HCT116 (cell line): ENCODE results near the gene ARHGEF10L. TPM values are rescaled to one million over a fixed set of nuclear protein-coding genes. Genes with fewer than 3 reads are reported as not detected.

Experiments
- ATAC-seq: fragments of 200-7000 bp; cut with Tn5 transposase; 2 replicates; pipeline ENCODE4 v1.9.1; 2020; ENCODE audit warnings: mild to moderate bottlenecking, moderate library complexity
- BruUV-seq: library from RNA; stranded (reverse); fragments of 400-500 nt; replicated peaks from 2 replicates; lab custom pipeline; 2021; lab: Mats Ljungman, UMichigan
- CTCF ChIA-PET: fragments of 300-600 bp; sonication (Branson Sonifier 250); formaldehyde crosslinking; loops from one replicate; lab custom pipeline; 2021; ENCODE audit warnings: antibody characterized with exemption; lab: Charles Lee
- POLR2A ChIA-PET: fragments of 300-600, 350-600 bp; sonication (Branson Sonifier 250); formaldehyde crosslinking; loops from one replicate; lab custom pipeline; 2021; ENCODE audit warnings: antibody characterized with exemption; lab: Charles Lee
- RAD21 ChIA-PET, 2 experiments: fragments of 300-600 bp; sonication (Branson Sonifier 250); formaldehyde crosslinking; loops; one replicate each; lab custom pipeline; 2023; ENCODE audit warnings: low total read pairs in 2 of 2; ENCODE audit not compliant: uncharacterized antibody in 2 of 2, unreplicated experiment in 2 of 2, low non-redundant PET in 1 of 2; lab: Charles Lee
- DNase-seq: peaks from one replicate; pipeline ENCODE4 v3.0.0-alpha.2; 2010; ENCODE audit warnings: low read depth, low spot score
- H2AFZ ChIP-seq: fragments of 200-600 bp; shearing (Covaris generic), sonication (generic); 2 replicates; pipeline ENCODE4 v1.6.1; 2017; ENCODE audit warnings: low read depth, mixed run types, mixed read lengths, antibody characterized with exemption, low read length; ENCODE audit not compliant: poor library complexity, severe bottlenecking
- H3K27ac ChIP-seq: 2 replicates; pipeline ENCODE4 v1.5.1; 2012; ENCODE audit warnings: low read depth, low read length
- H3K27me3 ChIP-seq: fragments of 200-600 bp; sonication (generic); 2 replicates; pipeline ENCODE4 v1.6.1; 2016; ENCODE audit warnings: mixed run types, low read length, mixed read lengths; ENCODE audit not compliant: insufficient read depth
- H3K36me3 ChIP-seq, 2 experiments: fragments of 200-500 bp in 1 of 2; fragments of 200-600 bp in 1 of 2; sonication (Bioruptor generic) in 1 of 2; sonication (generic) in 1 of 2; 2 replicates each; pipeline versions ENCODE4 v1.5.1 to v1.6.1; 2014 to 2016; ENCODE audit warnings: low read length in 2 of 2, inconsistent platforms in 1 of 2, mixed read lengths in 1 of 2, mixed run types in 1 of 2; ENCODE audit not compliant: insufficient read depth in 2 of 2, control insufficient read depth in 1 of 2
- H3K4me1 ChIP-seq, 2 experiments: fragments of 200-600 bp in 1 of 2; sonication (generic) in 1 of 2; 2 replicates each; pipeline versions ENCODE4 v1.5.1 to v1.6.1; 2012 to 2017; ENCODE audit warnings: low read length in 2 of 2, inconsistent platforms in 1 of 2, mild to moderate bottlenecking in 1 of 2, mixed read lengths in 1 of 2, mixed run types in 1 of 2, moderate library complexity in 1 of 2; ENCODE audit not compliant: insufficient read depth in 2 of 2, control insufficient read depth in 1 of 2
- H3K4me2 ChIP-seq: fragments of 200-600 bp; sonication (generic); 2 replicates; pipeline ENCODE4 v1.6.1; 2017; ENCODE audit warnings: mixed run types, low read length, mixed read lengths
- H3K4me3 ChIP-seq, 2 experiments: fragments of 200-600 bp in 1 of 2; sonication (generic) in 1 of 2; replicated peaks in 1 of 2; 2 replicates each; pipeline ENCODE4 v1.5.1; 2011 to 2016; ENCODE audit warnings: low read length in 2 of 2, control low read depth in 1 of 2, low read depth in 1 of 2, mild to moderate bottlenecking in 1 of 2, mixed read lengths in 1 of 2, mixed run types in 1 of 2
- H3K79me2 ChIP-seq: fragments of 200-600 bp; sonication (generic); 2 replicates; pipeline ENCODE4 v1.6.1; 2017; ENCODE audit warnings: mild to moderate bottlenecking, mixed run types, low read length, moderate library complexity, mixed read lengths; ENCODE audit not compliant: insufficient read depth
- H3K9ac ChIP-seq: fragments of 200-600 bp; sonication (generic); 2 replicates; pipeline ENCODE4 v1.6.1; 2016; ENCODE audit warnings: low read length, mixed read lengths
- H3K9me2 ChIP-seq: fragments of 200-600 bp; sonication (generic), shearing (Covaris generic); 2 replicates; pipeline ENCODE4 v1.6.1; 2017; ENCODE audit warnings: mixed run types, mild to moderate bottlenecking, moderate library complexity; ENCODE audit not compliant: insufficient read depth
- H3K9me3 ChIP-seq, 2 experiments: fragments of 200-500 bp in 1 of 2; fragments of 200-600 bp in 1 of 2; sonication (Bioruptor generic) in 1 of 2; sonication (generic) in 1 of 2; 2 replicates each; pipeline ENCODE4 v1.6.1; 2014 to 2017; ENCODE audit warnings: low read length in 2 of 2, mixed read lengths in 2 of 2, inconsistent platforms in 1 of 2, low read depth in 1 of 2, mild to moderate bottlenecking in 1 of 2, mixed run types in 1 of 2, moderate library complexity in 1 of 2; ENCODE audit not compliant: control insufficient read depth in 1 of 2, insufficient read depth in 1 of 2
- H4K20me1 ChIP-seq: fragments of 200-600 bp; sonication (generic), shearing (Covaris generic); 2 replicates; pipeline ENCODE4 v1.6.1; 2017; ENCODE audit warnings: mixed run types, mild to moderate bottlenecking, moderate library complexity; ENCODE audit not compliant: insufficient read depth
- CBX3 ChIP-seq: IDR thresholded peaks from 2 replicates; pipeline ENCODE4 v1.6.1; 2012; ENCODE audit warnings: low read depth
- ELF1 ChIP-seq: IDR thresholded peaks from 2 replicates; pipeline ENCODE4 v1.6.1; 2012; ENCODE audit warnings: low read depth, borderline replicate concordance
- EZH2 ChIP-seq: fragments of 200-600 bp; sonication (generic); IDR thresholded peaks from 2 replicates; pipeline ENCODE4 v1.6.1; 2017; ENCODE audit warnings: antibody characterized with exemption, mixed run types
- RAD21 ChIP-seq: IDR thresholded peaks from 2 replicates; pipeline ENCODE4 v1.6.1; 2012; ENCODE audit warnings: low read depth, mild to moderate bottlenecking
- SIN3A ChIP-seq: IDR thresholded peaks from 2 replicates; pipeline ENCODE4 v1.6.1; 2012; ENCODE audit warnings: low read depth
- ZFX ChIP-seq: fragments of 450-650 bp; IDR thresholded peaks from 2 replicates; pipeline ENCODE4 v1.6.1; 2017
- intact Hi-C: fragments of 100-400 bp; cut with micrococcal nuclease; formaldehyde crosslinking; loops from 2 replicates; pipeline ENCODE4 v1.10.0; 2022
- total RNA-seq: library from RNA; stranded (reverse); gene quantifications from one replicate; pipeline ENCODE4 v1.2.1, GENCODE V29; 2021; ENCODE audit not compliant: unreplicated experiment
- TF ChIP-seq, protein P1 (sequence below), 3 experiments: fragments of 200-600 bp in 1 of 3; sonication (generic) in 1 of 3; IDR thresholded peaks in 2 of 3; conservative IDR thresholded peaks in 1 of 3; 2 replicates each; pipeline ENCODE4 v1.5.1; 2012 to 2017; ENCODE audit warnings: low read depth in 2 of 3, low read length in 2 of 3, antibody characterized with exemption in 1 of 3, borderline replicate concordance in 1 of 3, control low read depth in 1 of 3, mild to moderate bottlenecking in 1 of 3, mixed read lengths in 1 of 3, mixed run types in 1 of 3, moderate library complexity in 1 of 3; ENCODE audit not compliant: insufficient read depth in 1 of 3
- TF ChIP-seq, protein P2 (sequence below): IDR thresholded peaks from 2 replicates; pipeline ENCODE4 v1.6.1; 2012

Gene ARHGEF10L
- total RNA-seq, 1 experiment from 2014 or later: 14.7 TPM

GRCh38 chr1:17690906-17691634, 151.6 kb downstream of the ARHGEF10L start (continued):
- TF ChIP-seq ZFX (no peak), SIN3A (no peak), ELF1 (no peak)
- TF ChIP-seq, protein P1, sequence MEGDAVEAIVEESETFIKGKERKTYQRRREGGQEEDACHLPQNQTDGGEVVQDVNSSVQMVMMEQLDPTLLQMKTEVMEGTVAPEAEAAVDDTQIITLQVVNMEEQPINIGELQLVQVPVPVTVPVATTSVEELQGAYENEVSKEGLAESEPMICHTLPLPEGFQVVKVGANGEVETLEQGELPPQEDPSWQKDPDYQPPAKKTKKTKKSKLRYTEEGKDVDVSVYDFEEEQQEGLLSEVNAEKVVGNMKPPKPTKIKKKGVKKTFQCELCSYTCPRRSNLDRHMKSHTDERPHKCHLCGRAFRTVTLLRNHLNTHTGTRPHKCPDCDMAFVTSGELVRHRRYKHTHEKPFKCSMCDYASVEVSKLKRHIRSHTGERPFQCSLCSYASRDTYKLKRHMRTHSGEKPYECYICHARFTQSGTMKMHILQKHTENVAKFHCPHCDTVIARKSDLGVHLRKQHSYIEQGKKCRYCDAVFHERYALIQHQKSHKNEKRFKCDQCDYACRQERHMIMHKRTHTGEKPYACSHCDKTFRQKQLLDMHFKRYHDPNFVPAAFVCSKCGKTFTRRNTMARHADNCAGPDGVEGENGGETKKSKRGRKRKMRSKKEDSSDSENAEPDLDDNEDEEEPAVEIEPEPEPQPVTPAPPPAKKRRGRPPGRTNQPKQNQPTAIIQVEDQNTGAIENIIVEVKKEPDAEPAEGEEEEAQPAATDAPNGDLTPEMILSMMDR (IDR thresholded peaks at IDR 0.05 in 2 of 3, conservative IDR thresholded peaks at IDR 0.05 in 1 of 3; ENCODE audit: borderline replicate concordance in 1 of 3, insufficient read depth in 1 of 3, low read depth in 2 of 3, low read length in 2 of 3): no peak
- TF ChIP-seq, protein P2, sequence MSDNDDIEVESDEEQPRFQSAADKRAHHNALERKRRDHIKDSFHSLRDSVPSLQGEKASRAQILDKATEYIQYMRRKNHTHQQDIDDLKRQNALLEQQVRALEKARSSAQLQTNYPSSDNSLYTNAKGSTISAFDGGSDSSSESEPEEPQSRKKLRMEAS: no peak

DNA sequence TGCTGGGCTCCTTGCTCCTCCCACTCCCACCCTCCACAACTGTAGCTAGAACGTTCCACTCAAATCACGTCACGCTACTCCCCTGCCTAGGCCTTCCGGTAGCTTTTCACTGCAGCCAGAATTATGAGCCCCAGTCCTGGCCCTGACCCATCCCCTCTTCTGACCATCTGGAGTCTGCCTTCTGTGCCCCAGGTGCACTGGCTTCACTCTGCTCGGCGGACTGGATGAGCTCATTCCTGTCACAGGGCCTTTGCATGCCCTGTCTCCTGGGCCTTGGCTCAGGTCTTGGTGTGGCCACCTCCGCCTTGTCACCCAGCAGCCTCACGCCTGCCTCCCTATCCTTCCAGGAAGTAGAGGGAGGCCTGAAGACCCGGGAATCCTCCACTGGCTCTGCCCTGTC, 153.1 kb downstream of the ARHGEF10L start:
- H3K4me3 ChIP-seq: no peak overlapping the region
- DNase-seq: no peak
- no peak overlapping the region for H3K4me2 ChIP-seq
- no peak for ATAC-seq
- H3K36me3 ChIP-seq: no peaks in the 10 kb centered on the region
- ChIA-PET CTCF (no interaction called here), POLR2A (no interaction called here), RAD21 (no interaction called here)
- H3K9me2 ChIP-seq: no peaks in the 10 kb centered on the region
- H2AFZ ChIP-seq: no peak overlapping the region
- H3K79me2 ChIP-seq: no peaks in the 10 kb centered on the region
- H4K20me1 ChIP-seq: no peaks in the 10 kb centered on the region
- intact Hi-C loops: no loop called here
- no peaks in the 10 kb centered on the region for H3K9me3 ChIP-seq
- H3K27me3 ChIP-seq: no peaks in the 10 kb centered on the region
- BruUV-seq: no TSS peak
- TF ChIP-seq SIN3A: no peak
- TF ChIP-seq RAD21: no peak
- TF ChIP-seq CBX3: no peak
- TF ChIP-seq EZH2: no peak
- no peak overlapping the region for H3K9ac ChIP-seq
- H3K4me1 ChIP-seq: peaks cover 4 to 6% of the 10 kb centered on the region in 2 experiments
- no peak overlapping the region for H3K27ac ChIP-seq
